ENCODE measurements around the gene XXYLT1. TPM values are rescaled to one million over a fixed set of nuclear protein-coding genes. Genes with fewer than 3 reads are reported as not detected.

Gene XXYLT1
- total and polyA plus RNA-seq, 9 of the 15 experiments (the other 6 are each of a cell fraction or from before 2014, with no cell fraction given) = 1.9 to 18.9 (median 15.0) TPM

- TF ChIP-seq E2F1 (CRISPR knock-in tag; IDR thresholded peaks at IDR 0.05) (no peak), THRA (IDR thresholded peaks at IDR 0.05) (no peak), PTTG1 (tag; IDR thresholded peaks at IDR 0.05; ENCODE audit: low read depth) (no peak), THAP7 (CRISPR knock-in tag; IDR thresholded peaks at IDR 0.05) (no peak), ASH1L (IDR thresholded peaks at IDR 0.05; ENCODE audit: borderline replicate concordance, low read depth, partially characterized antibody) (no peak), KLF16 (IDR thresholded peaks at IDR 0.05) (peak; percentile 70; the same call in 1 of the 2 replicates), ZNF354B (CRISPR knock-in tag; IDR thresholded peaks at IDR 0.05) (no peak), GABPB2 (CRISPR knock-in tag; conservative IDR thresholded peaks at IDR 0.05) (no peak), NR1H2 (CRISPR knock-in tag; IDR thresholded peaks at IDR 0.05) (no peak), JUND (IDR thresholded peaks at IDR 0.05; ENCODE audit: borderline replicate concordance, low read depth, low read length) (peak; percentile 46; the same call in 1 of the 2 replicates), JUND (tag; IDR thresholded peaks at IDR 0.05; ENCODE audit: borderline replicate concordance, low read depth, low read length) (peak; percentile 49; the same call in 1 of the 3 replicates), ZKSCAN8 (CRISPR knock-in tag; IDR thresholded peaks at IDR 0.05) (no peak), TGIF2 (CRISPR knock-in tag; IDR thresholded peaks at IDR 0.05) (no peak), NCOA6 (IDR thresholded peaks at IDR 0.05) (no peak), SMC3 (conservative IDR thresholded peaks at IDR 0.05; ENCODE audit: insufficient read depth, low read depth, low read length) (no peak), MCM7 (IDR thresholded peaks at IDR 0.05) (no peak), ZBTB33 (CRISPR knock-in tag; IDR thresholded peaks at IDR 0.05) (no peak), ZNF518B (CRISPR knock-in tag; IDR thresholded peaks at IDR 0.05) (no peak), RBM25 (IDR thresholded peaks at IDR 0.05; ENCODE audit: low read depth, low read length, severe bottlenecking) (no peak), TFAM (CRISPR knock-in tag; conservative IDR thresholded peaks at IDR 0.05) (no peak)
Measured at GRCh38 chr3:195178124-195178910, 92.6 kb downstream of the XXYLT1 start (continued).

Measured in K562 (cell line).